Right ventricle myocardium inferior (tissue), 1 donor: ENCODE measurements around the gene ARHGDIG. TPM values are rescaled to one million over a fixed set of nuclear protein-coding genes. Genes with fewer than 3 reads are reported as not detected.
A peak's percentile ranks its signal among the peaks of the same experiment; 100 is the strongest.
"Not testable (repeated sequence)": the region's sequence is repeated elsewhere in the genome, so short reads cannot be mapped to it uniquely, and the experiment has no call there.

Experiments used
- ATAC-seq: fragments of 200-7000 bp; cut with Tn5 transposase; one replicate; pipeline ENCODE4 v1.9.1; 2020; ENCODE audit warnings: mild to moderate bottlenecking, moderate library complexity
- DNase-seq: peaks from one replicate; pipeline ENCODE4 v3.0.0; 2021; ENCODE audit errors: missing footprints
- intact Hi-C: fragments of 100-400 bp; cut with DNase I; formaldehyde crosslinking; loops from one replicate; pipeline ENCODE4 v1.11.0; 2022
- long read RNA-seq: library from polyadenylated mRNA; unstranded; transcript quantifications from one replicate; pipeline ENCODE4 v2.0.0, GENCODE V29; 2021
- total RNA-seq: library from RNA; stranded (reverse); fragmentation: NEBNext Ultra II Directional; extraction: Animal tissue kit (Norgen Biotek cat#: 25700); gene quantifications from one replicate; pipeline ENCODE4 v1.2.1, GENCODE V29; 2021
- donor health status: DM: no; HTN: yes; CAD: no; lungs with severe emphysema.

ARHGDIG gene
- 9.3 TPM for total RNA-seq
- long read RNA-seq, partial matches to known transcripts: 0 of 5 reads
- long read RNA-seq, other reads (novel, unspliced or antisense): 1 of 5 reads

DNA sequence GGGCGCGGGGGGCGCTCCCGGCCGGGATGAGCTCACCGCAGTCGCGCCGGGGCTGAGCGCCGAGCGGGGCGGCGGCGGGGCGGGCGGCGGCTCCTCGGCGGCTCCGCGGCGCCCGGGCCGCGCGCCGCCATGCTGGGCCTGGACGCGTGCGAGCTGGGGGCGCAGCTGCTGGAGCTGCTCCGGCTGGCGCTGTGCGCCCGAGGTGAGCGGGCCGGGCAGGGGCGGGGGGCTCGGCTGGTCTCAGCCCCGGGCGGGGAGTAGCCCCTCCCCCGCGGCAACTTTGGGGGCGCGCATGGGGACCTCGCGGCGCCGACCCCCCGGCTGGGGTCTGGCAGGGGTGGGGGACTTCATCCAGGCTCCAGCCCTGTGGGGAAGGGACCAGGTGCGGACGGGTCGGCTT is at the start of gene ARHGDIG:
Gene ARHGDIG (plus strand): TSS at position 40 of the 400 bp plus-strand sequence. CDS start 90 bp downstream, at position 130.
- no peak for ATAC-seq
- intact Hi-C loops: no loop called here
- no peak for DNase-seq

DNA sequence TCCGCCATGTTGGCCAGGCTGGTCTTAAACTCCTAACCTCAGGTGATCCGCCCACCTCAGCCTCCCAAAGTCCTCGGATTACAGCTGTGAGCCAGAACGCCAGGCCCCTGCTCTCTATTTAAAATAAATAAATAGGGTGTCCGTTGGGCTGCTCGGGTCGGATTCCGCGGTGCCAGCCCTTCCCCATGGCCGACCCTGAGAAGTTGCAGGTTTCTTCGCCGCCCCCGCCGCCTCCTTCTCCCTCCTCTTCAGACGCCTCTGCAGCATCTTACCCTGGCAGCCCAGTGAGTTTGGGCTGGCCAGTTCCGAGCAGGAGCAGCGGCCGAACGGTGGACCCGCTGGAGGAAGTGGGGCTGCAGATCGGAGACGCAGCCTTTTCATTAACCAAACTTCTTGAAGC is 49.4 kb upstream of the ARHGDIG start:
- intact Hi-C loops: no loop called here
- ATAC-seq (no peak), DNase-seq (no peak)

DNA sequence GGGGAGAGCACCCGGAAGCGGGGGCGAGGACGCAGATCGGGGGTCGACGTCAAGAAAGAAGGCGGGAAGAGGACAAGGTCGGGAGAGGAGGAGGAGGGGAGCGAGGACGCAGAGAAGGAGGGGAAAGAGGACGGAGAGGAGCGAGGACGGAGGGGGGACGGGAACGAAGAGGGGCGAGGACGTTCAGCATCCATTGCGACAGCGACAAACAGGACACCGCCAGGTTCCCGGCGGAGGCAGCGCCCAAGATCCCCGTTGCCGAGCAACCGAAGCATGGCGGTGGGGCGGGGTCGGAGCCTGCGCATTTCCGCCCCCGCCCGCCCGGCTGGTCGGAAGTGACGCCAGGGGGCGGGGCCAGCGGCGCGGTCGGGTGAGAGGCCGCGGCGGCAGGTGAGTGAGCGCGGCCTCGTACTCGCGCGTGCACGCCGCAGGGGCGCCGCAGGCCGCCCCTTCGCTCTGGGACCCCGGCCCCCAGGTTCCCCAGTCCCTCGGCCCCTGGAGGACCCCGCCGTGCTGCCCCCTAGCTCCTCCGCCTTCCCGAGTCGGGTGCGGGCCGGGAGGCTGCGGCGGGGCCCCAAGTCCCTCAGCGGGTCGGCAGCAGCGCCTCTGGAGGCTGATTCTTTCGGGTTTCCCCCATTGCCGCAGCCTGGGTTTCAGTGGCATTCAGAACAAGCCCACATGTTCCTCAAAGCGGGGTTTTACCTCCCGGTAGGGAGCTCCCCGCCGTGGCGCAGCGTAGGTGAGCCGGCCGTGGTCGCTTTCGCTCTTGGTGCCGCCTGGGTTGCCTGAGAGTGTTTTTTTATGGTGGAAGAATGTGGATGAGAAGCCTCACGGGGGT is 45.7 kb upstream of the ARHGDIG start, which contains the start of gene FAM234A:
Gene FAM234A (plus strand): TSS at position 354 of the 838 bp plus-strand sequence. CDS start 19,593 bp downstream, outside the sequence.
- intact Hi-C loops: no loop called here
- DNase-seq: peak; percentile 95
- peak; percentile 96 for ATAC-seq

DNA sequence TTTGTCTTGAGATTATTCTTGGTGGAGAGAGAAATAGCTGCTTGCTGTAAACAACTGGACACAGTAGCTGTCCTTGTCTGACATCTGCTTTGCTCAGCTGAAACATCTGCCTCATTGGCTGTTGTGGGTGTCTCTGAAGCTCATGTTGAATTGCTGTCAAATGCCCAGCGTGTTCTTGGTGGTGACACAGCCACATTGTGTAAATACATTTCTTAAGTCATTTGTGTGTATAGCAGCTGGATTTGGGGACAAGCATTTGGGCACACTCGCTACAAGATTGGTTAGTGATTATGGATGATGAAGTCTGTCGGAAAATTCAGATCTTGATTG is 40.5 kb upstream of the ARHGDIG start:
- DNase-seq (no peak), ATAC-seq (no peak)
- intact Hi-C loops: no loop called here

DNA sequence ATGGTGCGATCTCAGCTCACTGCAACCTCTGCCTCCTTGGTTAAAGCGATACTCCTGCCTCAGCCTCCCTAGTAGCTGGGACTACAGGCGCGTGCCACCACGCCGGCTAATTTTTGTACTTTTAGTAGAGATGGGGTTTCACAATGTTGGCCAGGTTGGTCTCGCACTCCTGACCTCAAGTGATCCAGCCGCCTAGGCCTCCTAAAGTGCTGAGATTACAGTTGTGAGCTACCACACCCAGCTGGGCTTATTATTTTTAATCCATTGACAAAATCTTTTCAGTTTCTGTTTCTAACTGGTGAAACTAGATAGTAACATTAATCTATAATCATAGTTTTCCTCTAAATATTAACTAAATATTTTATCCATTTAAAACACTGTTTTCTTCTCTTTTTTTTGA is 39.8 kb upstream of the ARHGDIG start:
- DNase-seq (no peak), ATAC-seq (no peak)
- intact Hi-C loops: no loop called here

DNA sequence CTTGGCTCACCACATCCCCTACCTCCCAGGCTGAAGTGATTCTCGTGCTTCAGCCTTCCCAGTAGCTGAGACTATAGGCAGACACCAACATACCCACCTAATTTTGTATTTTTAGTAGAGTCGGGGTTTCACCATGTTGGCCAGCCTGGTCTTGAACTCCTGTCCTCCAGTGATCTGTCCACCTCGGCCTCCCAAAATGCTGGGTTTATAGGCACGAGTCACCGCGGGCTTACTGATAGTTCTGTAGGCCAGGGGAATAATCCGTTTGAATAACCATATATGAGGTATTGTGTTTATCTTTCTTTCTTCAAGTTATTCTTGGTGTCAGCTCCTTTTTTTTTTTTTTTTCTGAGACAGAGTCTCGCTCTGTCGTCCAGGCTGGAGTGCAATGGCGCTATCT is 38.1 kb upstream of the ARHGDIG start:
- ATAC-seq (no peak), DNase-seq (no peak)
- intact Hi-C loops: no loop called here

DNA sequence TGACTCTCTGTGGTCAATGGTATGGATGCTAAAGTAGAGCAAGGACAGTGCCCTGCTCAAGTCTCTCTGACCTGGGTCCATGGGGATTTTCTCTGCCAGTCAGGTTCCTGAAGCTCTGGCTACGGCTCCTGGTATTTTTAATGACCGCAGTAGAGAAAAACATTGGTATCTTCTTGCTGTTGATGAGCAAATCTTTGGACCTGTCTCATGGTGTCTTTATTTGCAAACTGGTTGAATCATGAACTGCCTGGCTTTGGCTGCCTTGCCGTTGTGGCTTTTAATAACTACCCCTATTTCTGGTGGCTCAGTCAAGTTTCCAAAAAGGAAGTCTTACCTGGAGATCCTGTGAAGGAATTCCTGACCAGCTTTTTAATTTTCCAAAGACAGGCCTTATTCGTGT is 37.0 kb upstream of the ARHGDIG start:
- intact Hi-C loops: no loop called here
- ATAC-seq (no peak), DNase-seq (no peak)

DNA sequence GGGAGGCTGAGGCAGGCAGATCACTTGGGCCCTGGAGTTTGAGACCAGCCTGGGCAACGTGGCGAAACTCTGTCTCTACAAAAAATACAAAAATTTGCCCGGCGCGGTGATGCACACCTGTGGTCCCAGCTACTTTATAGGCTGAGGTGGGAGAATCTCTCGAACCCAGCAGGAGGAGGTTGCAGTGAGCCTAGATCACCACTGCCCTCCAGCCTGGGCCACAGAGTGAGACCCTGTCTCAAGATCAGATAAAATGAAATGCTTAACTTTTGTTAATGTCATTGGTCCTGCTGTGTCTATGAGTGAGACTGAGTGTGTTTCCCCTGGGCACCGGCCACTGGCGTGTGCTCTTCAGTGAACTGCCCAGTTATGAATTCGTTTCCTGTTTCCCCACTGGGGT is 35.3 kb upstream of the ARHGDIG start:
- ATAC-seq (no peak), DNase-seq (no peak)
- intact Hi-C loops: no loop called here

DNA sequence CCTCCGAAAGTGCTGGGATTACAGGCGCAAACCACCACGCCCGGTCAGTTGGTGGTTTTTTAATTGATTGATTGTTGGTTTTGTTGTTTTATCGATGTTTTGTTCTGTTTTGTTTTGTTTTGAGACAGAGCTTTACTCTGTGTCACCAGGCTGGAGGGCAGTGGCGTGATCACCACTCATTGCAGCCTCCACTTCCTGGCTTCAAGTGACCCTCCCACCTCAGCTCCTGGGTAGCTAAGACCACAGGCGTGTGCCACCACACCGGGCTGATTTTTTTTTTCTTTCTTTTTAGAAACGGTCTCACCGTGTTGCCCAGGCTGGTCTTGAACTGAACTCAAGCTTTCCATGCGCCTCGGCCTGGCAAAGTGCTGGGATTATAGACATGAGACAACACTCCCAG is 33.4 kb upstream of the ARHGDIG start:
- intact Hi-C loops: no loop called here

DNA sequence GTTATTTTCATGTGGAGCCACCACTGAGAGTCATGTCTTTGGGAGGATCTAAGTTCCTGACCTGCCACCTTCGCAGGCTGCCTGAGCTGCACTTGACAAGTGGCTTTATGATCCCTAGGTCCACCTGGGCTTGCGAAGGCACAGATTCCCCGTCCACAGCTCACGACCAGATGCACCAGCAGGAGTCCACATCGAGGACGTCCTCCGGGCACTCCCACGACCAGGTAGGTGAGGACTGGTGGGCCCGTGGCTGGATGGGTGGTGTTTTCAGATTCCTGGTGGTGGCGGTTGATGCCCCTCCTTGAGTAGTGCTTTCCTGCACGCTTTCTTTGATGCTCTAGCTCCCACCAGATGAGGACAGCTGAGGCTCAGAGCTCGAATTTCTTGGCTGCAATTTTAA is 31.0 kb upstream of the ARHGDIG start:
- DNase-seq (no peak), ATAC-seq (no peak)
- intact Hi-C loops: no loop called here

More for the DNA sequence above, 33.4 kb upstream of the ARHGDIG start:
- ATAC-seq: no peak
- DNase-seq: no peak

DNA sequence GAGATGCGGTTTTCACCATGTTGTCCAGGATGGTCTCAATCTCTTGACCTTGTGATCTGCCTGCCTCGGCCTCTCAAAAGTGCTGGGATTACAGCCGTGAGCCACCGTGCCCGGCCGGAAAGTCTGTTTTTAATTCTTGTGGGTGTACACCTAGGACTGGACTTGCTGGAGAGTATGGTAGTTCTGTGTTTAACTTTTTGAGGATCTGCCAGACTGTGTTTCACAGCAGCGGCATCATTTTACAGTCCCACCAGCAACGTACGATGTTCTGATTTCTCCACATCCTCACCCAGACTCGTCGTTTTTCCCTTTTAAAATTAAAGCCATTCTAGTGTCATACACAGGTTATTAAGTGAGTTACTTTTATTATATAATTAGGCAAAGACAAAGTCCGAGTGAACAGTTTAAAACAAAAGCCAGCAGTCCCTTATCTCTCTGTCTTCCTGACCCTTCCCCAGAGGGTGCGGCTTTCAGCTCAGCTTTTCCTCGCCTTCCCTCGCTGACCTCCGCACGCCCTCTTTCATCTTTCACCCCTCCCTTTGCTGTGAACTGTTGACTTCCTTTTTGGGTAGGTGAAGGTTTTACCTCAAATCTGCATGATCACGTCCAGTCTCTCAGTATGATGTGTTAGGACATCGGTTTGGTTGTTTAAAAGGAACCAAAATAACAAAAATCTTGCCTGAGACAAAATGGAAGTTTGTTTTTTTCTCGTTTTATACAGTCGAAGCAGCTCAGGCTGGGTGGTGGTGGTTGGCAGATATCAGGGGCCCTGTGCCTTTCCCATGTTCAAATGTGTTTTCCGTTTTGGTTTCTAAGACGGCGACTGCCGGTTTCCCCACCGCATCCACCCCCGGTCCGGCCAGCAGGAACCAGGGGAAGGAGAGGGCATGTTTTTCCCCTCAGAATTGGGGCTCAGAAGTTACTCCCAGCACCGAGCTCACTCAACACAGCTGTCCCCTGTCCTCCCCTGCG is 27.7 kb upstream of the ARHGDIG start:
- intact Hi-C loops: no loop called here
- ATAC-seq: peak; percentile 44

DNA sequence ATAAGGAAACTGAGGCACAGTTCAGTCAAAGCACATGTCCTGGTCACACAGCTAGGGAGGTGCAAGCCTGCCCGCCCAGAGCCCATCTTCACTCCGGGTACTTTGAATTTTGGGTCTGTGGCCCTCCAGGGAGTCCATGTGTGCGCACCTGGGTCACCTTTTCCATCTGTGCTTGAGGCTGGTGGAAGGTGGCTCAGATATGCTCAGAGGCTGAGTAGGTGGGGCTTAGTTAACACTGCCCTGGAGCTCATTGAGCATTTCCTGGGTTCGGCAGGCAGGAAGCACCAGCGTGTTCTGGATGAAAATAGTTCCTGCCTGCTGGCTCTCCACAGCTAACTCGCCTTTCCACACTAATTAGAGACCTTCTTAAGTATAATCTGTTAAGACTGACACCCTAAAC is 26.6 kb upstream of the ARHGDIG start:
- intact Hi-C loops: no loop called here
- ATAC-seq (no peak), DNase-seq (no peak)

More for the DNA sequence above, 27.7 kb upstream of the ARHGDIG start:
- DNase-seq: no peak

DNA sequence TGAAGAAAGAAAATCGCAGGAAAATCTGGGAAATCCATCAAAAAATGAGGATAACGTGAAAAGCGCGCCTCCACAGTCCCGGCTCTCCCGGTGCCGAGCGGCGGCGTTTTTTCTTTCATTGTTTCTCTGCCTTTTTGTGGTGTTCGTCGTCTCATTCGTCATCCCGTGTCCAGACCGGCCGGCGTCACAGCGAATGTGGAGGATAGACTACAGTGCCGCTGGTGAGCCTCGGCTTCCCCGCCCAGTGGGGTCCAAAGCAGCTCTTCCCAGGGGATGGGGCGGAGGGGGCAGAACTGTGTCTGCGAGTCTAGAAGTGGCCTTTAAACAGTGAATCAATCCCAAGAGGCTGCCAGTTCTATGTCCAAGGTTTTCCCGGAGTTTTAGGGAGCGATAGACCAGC is 25.9 kb upstream of the ARHGDIG start:
- DNase-seq (no peak), ATAC-seq (no peak)
- intact Hi-C loops: no loop called here

DNA sequence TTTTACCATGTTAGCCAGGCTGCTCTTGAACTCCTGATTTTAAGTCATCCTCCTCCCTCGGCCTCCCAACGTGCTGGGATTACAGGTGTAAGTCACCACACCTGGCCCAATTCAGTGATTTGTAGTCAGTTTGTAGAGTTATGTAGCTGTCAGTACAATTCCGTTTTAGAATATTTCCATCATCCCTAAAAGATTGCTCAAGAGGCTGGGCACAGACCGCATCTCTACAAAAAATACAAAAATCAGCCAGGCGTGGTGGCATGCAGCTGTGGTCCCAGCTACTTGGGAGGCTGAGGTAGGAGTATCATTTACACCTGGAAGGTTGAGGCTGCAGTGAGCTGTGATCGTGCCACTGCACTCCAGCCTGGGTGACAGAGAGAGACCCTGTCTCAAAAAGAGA is 25.2 kb upstream of the ARHGDIG start:
- no peak for ATAC-seq
- intact Hi-C loops: no loop called here
- no peak for DNase-seq

DNA sequence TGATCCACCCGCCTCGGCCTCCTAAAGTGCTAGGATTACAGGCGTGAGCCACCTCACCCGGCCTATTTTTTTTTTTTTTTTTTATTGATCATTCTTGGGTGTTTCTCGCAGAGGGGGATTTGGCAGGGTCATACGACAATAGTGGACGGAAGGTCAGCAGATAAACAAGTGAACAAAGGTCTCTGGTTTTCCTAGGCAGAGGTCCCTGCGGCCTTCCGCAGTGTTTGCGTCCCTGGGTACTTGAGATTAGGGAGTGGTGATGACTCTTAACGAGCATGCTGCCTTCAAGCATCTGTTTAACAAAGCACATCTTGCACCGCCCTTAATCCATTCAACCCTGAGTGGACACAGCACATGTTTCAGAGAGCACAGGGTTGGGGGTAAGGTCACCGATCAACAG is 22.3 kb upstream of the ARHGDIG start:
- DNase-seq, ATAC-seq, intact Hi-C loops: not testable (repeated sequence)

DNA sequence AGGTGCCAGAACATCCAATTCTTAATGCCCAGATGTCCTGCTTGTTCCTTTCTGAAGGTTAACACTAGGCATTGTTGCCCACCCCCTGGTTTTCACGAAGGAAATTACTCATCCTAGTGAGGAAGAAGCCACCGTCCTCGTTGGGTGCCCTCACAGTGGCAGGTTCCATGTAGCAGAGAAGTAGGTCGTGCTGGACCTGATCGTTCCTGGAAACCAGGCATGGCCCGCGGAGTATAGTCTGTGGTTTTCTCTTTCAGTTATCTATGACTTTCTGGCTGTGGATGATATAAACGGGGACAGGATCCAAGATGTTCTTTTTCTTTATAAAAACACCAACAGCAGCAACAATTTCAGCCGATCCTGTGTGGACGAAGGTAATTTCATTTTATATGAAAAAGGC is 21.2 kb upstream of the ARHGDIG start:
- intact Hi-C loops: no loop called here
- ATAC-seq (no peak), DNase-seq (no peak)

DNA sequence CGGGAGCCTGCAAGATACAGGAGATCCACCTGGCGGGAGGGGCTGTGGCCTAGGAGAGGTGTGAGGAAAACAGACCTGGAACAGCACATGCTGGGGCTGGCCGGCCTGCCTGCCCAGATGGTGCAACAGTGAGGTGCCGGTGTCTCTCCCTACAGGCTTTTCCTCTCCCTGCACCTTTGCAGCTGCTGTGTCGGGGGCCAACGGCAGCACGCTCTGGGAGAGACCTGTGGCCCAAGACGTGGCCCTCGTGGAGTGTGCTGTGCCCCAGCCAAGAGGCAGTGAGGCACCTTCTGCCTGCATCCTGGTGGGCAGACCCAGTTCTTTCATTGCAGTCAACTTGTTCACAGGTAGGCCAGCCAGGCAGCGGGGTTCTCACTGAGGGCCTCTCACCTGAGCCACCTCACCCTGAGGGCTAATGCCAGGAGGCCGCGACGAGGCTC is 20.6 kb upstream of the ARHGDIG start:
- no peak for ATAC-seq
- intact Hi-C loops: no loop called here
- DNase-seq: no peak

DNA sequence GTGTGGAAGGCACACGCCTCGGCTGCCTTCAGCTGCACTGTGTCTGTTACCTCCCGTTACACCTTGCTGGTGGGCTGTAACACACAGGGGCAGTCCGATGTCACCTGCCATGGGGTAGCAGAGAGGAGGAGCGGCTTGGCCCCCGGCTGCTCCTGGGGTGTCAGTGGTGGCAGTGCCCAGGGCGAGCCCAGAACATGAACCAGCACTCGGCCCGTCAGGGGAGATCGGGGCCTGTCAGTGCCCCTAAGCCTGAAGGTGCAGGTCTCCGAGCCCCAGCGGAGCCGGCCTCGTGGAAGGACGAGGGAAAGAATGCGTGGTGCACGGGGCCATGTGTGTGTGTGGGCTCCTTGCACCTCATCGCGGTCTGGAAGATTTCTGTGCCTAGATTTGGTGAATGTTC is 20.1 kb upstream of the ARHGDIG start:
- ATAC-seq: no peak
- no peak for DNase-seq
- intact Hi-C loops: no loop called here

DNA sequence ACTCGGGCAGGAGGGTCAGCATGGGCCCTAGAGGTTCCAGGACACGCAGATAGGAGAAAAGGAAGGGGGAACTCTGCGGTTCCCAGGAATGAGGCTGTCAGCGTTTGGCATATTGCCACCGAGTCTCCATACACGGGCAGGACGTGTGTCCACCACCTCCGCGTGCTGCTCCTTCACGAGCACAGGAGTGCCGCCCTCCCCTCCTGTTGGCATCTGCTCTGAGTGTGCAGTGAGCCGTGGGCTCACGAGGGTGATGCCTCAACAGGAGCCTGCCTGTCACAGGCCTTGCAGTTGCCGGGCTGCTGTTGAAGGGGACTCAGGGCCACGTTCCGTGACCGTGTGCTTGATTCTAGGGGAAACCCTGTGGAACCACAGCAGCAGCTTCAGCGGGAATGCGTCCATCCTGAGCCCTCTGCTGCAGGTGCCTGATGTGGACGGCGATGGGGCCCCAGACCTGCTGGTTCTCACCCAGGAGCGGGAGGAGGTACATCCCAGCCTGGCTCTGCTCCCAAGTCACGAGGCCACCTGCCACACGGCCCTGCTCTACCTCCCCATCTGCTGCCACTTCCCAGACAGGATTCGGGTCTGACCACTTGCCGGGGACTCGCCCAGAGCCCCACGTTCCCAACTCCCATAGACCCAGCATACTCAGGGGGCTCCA is 19.2 kb upstream of the ARHGDIG start:
- DNase-seq: peak; percentile 59
- ATAC-seq: no peak
- intact Hi-C loops: no loop called here
